ENCODE results near the gene GCNT2.
"Not testable (repeated sequence)": the region's sequence is repeated elsewhere in the genome, so short reads cannot be mapped to it uniquely, and the experiment has no call there.

The GCNT2 gene

GRCh38 chr6:10641528-10641927 lies 120.4 kb downstream of the GCNT2 start:
- no peak overlapping the region for H3K4me3 ChIP-seq (ENCODE audit: low read length)
- no peak for TF ChIP-seq CTCF (conservative IDR thresholded peaks at IDR 0.05; ENCODE audit: low read length)
- DNase-seq (ENCODE audit: low read depth) = no peak

- no peak for TF ChIP-seq CTCF (conservative IDR thresholded peaks at IDR 0.05; ENCODE audit: low read length)
- H3K4me3 ChIP-seq (ENCODE audit: low read length) = no peak overlapping the region
- DNase-seq (ENCODE audit: low read depth) = no peak
These were observed 122.1 kb downstream of the GCNT2 start for GRCh38 chr6:10643201-10643651.

- no peak for TF ChIP-seq CTCF (conservative IDR thresholded peaks at IDR 0.05; ENCODE audit: low read length)
- DNase-seq (ENCODE audit: low read depth) = no peak
- no peak overlapping the region for H3K4me3 ChIP-seq (ENCODE audit: low read length)
These were observed 123.1 kb downstream of the GCNT2 start for GRCh38 chr6:10644225-10644624.

GRCh38 chr6:10655508-10656055 lies 134.4 kb downstream of the GCNT2 start:
- no peak for TF ChIP-seq CTCF (conservative IDR thresholded peaks at IDR 0.05; ENCODE audit: low read length)
- no peak overlapping the region for H3K4me3 ChIP-seq (ENCODE audit: low read length)
- DNase-seq (ENCODE audit: low read depth) = no peak

- H3K4me3 ChIP-seq (ENCODE audit: low read length) = peak overlapping the region; percentile 38
- no peak for TF ChIP-seq CTCF (conservative IDR thresholded peaks at IDR 0.05; ENCODE audit: low read length)
- DNase-seq (ENCODE audit: low read depth) = no peak
These were observed 138.0 kb downstream of the GCNT2 start for GRCh38 chr6:10658910-10659698.

GRCh38 chr6:10659699-10660348 lies 138.7 kb downstream of the GCNT2 start:
- peak overlapping the region; percentile 38 for H3K4me3 ChIP-seq (ENCODE audit: low read length)
- TF ChIP-seq CTCF (conservative IDR thresholded peaks at IDR 0.05; ENCODE audit: low read length) = no peak
- no peak for DNase-seq (ENCODE audit: low read depth)

GRCh38 chr6:10660431-10661191 lies 139.5 kb downstream of the GCNT2 start:
- H3K4me3 ChIP-seq (ENCODE audit: low read length); DNase-seq (ENCODE audit: low read depth): not testable (repeated sequence)
